Common myeloid progenitor, CD34-positive (primary cell): Measurements from ENCODE around the gene BNC2.

Experiments
- CTCF ChIA-PET: fragments of 350-600 bp; sonication (Branson Sonifier 250); formaldehyde crosslinking; loops from one replicate; lab custom pipeline; 2021; ENCODE audit warnings: antibody characterized with exemption; lab: Charles Lee
- POLR2A ChIA-PET: fragments of 350-600 bp; sonication (Branson Sonifier 250); formaldehyde crosslinking; loops from one replicate; lab custom pipeline; 2021; ENCODE audit warnings: antibody characterized with exemption; lab: Charles Lee
- DNase-seq, 3 donors: peaks; one replicate each; pipeline versions ENCODE4 v3.0.0 to v3.0.0-alpha.2; 2013
- H3K27ac ChIP-seq, 2 experiments: 1 replicate in 1 of 2; 2 replicates in 1 of 2; pipeline ENCODE4 v1.7.0; 2013; ENCODE audit warnings: inconsistent platforms in 2 of 2, low read length in 2 of 2, mild to moderate bottlenecking in 2 of 2, low read depth in 1 of 2, moderate library complexity in 1 of 2; ENCODE audit not compliant: severe bottlenecking in 2 of 2, insufficient read depth in 1 of 2, poor library complexity in 1 of 2
- H3K27me3 ChIP-seq, 5 experiments: replicated peaks in 2 of 5; 1 replicate in 3 of 5; 2 replicates in 2 of 5; pipeline versions ENCODE4 v1.6.1 to v1.7.0; 2013; ENCODE audit warnings: low read length in 4 of 5, mild to moderate bottlenecking in 2 of 5, moderate library complexity in 2 of 5, inconsistent platforms in 1 of 5; ENCODE audit not compliant: insufficient read depth in 5 of 5, control insufficient read depth in 4 of 5
- H3K36me3 ChIP-seq, 4 experiments: 1 replicate in 2 of 4; 2 replicates in 2 of 4; pipeline versions ENCODE4 v1.6.1 to v1.7.0; 2013; ENCODE audit warnings: low read length in 3 of 4, control low read depth in 1 of 4, mild to moderate bottlenecking in 1 of 4; ENCODE audit not compliant: control insufficient read depth in 4 of 4, insufficient read depth in 4 of 4
- H3K4me1 ChIP-seq, 4 experiments: 1 replicate in 3 of 4; 2 replicates in 1 of 4; pipeline versions ENCODE4 v1.6.1 to v1.7.1; 2013; ENCODE audit warnings: low read length in 3 of 4, mild to moderate bottlenecking in 3 of 4, control low read depth in 1 of 4, inconsistent platforms in 1 of 4, moderate library complexity in 1 of 4; ENCODE audit not compliant: control insufficient read depth in 4 of 4, insufficient read depth in 4 of 4; ENCODE audit errors: control extremely low read depth in 1 of 4
- H3K4me3 ChIP-seq, 7 experiments: 1 replicate in 4 of 7; 2 replicates in 3 of 7; pipeline versions ENCODE4 v1.5.1 to v1.7.0; 2013; ENCODE audit warnings: mild to moderate bottlenecking in 7 of 7, low read length in 6 of 7, moderate library complexity in 6 of 7, inconsistent platforms in 2 of 7, low read depth in 2 of 7, control low read depth in 1 of 7; ENCODE audit not compliant: insufficient read depth in 4 of 7, control insufficient read depth in 1 of 7; ENCODE audit errors: extremely low read depth in 1 of 7
- H3K9me3 ChIP-seq, 5 experiments: 1 replicate in 4 of 5; 2 replicates in 1 of 5; pipeline versions ENCODE4 v1.6.1 to v1.7.1; 2013; ENCODE audit warnings: low read length in 4 of 5, mild to moderate bottlenecking in 2 of 5, inconsistent platforms in 1 of 5, low read depth in 1 of 5, moderate library complexity in 1 of 5; ENCODE audit not compliant: control insufficient read depth in 4 of 5, insufficient read depth in 2 of 5; ENCODE audit errors: control extremely low read depth in 1 of 5
- WGBS: methylation state at CpG from one replicate; pipeline ENCODE4 v1.1.5; 2013; ENCODE audit not compliant: insufficient coverage; 5-methylcytosine and 5-hydroxymethylcytosine counted together

The BNC2 gene

DNA sequence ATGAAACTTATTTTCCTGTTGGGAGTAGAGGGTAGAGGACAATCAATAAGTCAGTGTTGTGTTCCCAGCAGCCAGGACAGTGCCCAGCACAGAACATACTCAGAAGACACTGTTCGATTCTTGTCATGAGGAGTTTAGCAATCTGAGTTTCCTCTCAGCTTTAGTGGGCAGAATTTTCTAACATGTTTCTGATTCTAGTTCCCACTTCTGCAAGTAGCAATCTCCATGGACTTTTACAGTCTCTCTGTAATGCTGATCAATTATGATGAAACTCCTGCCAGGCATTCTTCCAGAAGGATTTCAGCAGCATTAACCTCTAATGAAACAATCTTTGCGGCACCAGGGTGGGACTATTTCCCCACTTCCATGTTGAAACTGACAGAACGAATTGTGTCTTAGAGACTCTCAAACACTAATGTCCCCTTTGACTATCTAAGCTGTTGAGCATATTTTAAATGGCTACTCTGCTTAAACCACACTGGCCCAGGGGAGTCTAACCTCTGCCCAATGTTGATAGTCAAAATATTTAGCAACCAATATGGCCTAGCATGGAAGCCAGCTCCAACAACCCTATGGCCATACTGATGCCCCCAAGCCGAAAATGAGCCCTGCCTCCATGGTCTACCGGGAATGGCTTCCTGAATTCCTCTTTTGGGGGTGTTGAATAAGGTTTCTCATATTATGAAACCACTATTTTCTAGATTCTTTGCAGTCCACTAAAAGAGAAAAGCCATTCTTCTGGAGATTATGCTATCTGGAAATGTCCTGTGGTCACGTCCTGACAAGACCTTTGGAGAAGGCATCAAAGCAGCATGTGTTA lies 484.3 kb downstream of the BNC2 start:
- DNase-seq, result no peak
- ChIA-PET CTCF (no interaction called here), POLR2A (no interaction called here)
- 96% methylated on average over 5 of the region's 6 CpGs for WGBS
- Histone ChIP-seq H3K36me3 (no peaks in the 10 kb centered on the region), H3K9me3 (peaks cover 0 to 4% (median 0%) of the 10 kb centered on the region in 5 experiments), H3K4me3 (no peak overlapping the region), H3K27ac (no peak overlapping the region), H3K4me1 (no peaks in the 10 kb centered on the region), H3K27me3 (no peaks in the 10 kb centered on the region)

DNA sequence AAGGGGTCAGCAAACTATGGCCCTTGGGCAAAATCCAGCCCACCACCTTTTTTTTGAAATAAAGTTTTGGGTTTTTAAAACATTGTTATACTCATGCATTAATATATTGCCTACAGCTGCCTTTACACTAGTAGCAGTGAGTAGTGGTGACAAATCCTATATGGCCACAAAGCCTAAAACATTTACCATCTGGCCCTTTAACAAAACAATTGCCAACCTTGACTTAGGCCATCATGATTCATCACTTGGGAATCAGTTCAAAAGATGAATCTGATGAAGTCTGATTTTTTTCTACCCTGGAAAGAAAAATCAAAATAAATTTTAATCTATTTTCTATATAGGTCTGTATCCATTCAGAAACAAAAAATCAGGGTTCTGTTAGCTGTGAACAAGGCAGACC lies 484.9 kb downstream of the BNC2 start:
- H3K4me1 ChIP-seq, result no peaks in the 10 kb centered on the region
- peaks cover 0 to 4% (median 0%) of the 10 kb centered on the region in 5 experiments for H3K9me3 ChIP-seq
- POLR2A ChIA-PET, result no interaction called here
- no peak overlapping the region for H3K27ac ChIP-seq
- H3K27me3 ChIP-seq, result no peaks in the 10 kb centered on the region
- CTCF ChIA-PET, result no interaction called here
- no peaks in the 10 kb centered on the region for H3K36me3 ChIP-seq
- DNase-seq, result no peak
- no peak overlapping the region for H3K4me3 ChIP-seq

DNA sequence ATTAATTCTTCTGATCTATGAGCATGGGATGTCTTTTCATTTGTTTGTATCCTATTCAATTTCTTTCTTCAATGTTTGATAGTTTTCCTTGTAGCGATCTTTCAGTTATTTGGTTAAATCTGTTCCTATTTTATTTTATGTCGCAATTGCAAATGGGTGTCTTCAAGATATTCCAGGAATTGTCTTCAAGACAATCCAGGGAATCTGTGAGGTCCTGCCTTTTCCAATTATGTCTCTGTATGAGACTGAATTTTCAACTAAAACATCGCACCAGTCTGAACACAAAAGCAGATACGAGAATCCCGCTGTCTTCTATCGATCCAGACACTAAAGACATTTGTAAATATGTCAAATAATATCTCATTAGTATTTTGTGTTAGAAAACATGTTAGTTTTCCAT lies 485.5 kb downstream of the BNC2 start:
- CTCF ChIA-PET, result no interaction called here
- H3K4me1 ChIP-seq, result no peaks in the 10 kb centered on the region
- H3K27ac ChIP-seq, result no peak overlapping the region
- no CpG with 5 or more reads among the region's 6 CpGs for WGBS
- H3K27me3 ChIP-seq, result no peaks in the 10 kb centered on the region
- no peak overlapping the region for H3K4me3 ChIP-seq
- no peaks in the 10 kb centered on the region for H3K36me3 ChIP-seq
- POLR2A ChIA-PET, result no interaction called here
- H3K9me3 ChIP-seq, result peaks cover 0 to 4% (median 0%) of the 10 kb centered on the region in 5 experiments
- no peak for DNase-seq

DNA sequence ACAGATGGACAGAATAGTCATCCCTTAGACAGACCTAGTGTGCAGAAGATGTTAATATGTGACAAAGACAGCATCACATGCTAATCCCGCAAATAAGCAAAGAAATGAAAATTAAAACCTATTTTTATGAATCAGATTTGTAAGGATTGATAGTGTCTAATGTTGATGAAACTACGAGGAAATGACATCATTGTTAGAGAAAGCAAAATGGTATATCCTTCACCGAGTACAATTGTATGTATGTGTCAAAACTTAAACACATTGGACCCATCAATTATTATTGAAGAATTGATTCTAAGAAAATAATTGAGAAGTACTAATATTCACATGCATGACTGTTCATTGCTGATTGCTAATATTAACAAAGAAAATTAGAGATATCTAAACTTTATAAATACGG lies 493.2 kb downstream of the BNC2 start:
- ChIA-PET CTCF (no interaction called here), POLR2A (no interaction called here)
- H3K9me3 ChIP-seq, result no peaks in the 10 kb centered on the region
- H3K4me3 ChIP-seq, result no peak overlapping the region
- no peak overlapping the region for H3K27ac ChIP-seq
- WGBS, result no CpG with 5 or more reads among the region's 4 CpGs
- no peaks in the 10 kb centered on the region for H3K4me1 ChIP-seq
- no peak for DNase-seq
- H3K27me3 ChIP-seq, result no peaks in the 10 kb centered on the region
- no peaks in the 10 kb centered on the region for H3K36me3 ChIP-seq

DNA sequence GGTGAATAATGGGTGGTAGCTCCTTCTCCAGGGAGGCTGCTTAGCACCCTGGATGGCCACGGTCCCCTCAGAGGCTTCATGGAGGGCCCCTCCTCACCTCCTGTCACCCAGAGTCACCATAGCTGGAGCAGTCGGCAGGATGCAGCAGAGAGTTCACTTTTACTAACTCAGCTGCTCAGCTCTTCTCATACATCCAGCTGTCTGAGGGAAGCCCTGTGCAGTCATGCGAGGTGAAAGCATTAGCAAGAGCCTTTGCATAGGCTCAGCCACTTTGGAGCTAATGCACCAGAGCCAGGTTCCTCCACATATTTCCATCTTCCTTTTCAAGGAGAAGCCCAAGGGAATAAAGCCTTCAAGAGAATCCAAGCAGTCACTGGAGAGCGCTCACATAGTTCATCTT lies 499.2 kb downstream of the BNC2 start:
- Histone ChIP-seq H3K27me3 (no peaks in the 10 kb centered on the region), H3K4me1 (no peaks in the 10 kb centered on the region), H3K9me3 (no peaks in the 10 kb centered on the region), H3K4me3 (no peak overlapping the region), H3K36me3 (no peaks in the 10 kb centered on the region), H3K27ac (no peak overlapping the region)
- CTCF ChIA-PET, result no interaction called here
- DNase-seq, result no peak
- WGBS, result 96% methylated on average over 3 of the region's 4 CpGs
- POLR2A ChIA-PET, result no interaction called here

DNA sequence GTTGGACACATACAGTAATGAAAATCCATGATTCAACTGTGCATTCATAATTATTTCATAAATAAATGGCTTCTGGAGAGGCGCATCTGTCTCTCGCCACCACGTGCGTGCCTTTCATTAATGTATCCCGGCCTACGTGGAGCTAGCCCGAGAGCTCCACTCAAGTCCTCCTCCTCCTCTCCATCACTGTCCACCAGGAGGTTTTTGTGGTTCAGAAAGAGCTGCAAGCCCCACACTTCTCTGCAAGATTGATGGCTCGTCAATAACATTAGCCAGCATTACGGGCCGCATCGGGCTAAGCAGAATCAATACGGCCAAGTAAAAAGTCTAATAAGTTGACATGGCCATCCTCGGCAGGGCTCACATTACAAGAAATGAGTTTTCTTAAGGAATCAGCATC lies 499.8 kb downstream of the BNC2 start:
- Histone ChIP-seq H3K27me3 (no peaks in the 10 kb centered on the region), H3K4me3 (no peak overlapping the region), H3K4me1 (no peaks in the 10 kb centered on the region), H3K9me3 (no peaks in the 10 kb centered on the region), H3K36me3 (no peaks in the 10 kb centered on the region), H3K27ac (no peak overlapping the region)
- over 99% methylated on average over 13 of the region's 13 CpGs for WGBS
- no peak for DNase-seq
- ChIA-PET POLR2A (no interaction called here), CTCF (no interaction called here)

DNA sequence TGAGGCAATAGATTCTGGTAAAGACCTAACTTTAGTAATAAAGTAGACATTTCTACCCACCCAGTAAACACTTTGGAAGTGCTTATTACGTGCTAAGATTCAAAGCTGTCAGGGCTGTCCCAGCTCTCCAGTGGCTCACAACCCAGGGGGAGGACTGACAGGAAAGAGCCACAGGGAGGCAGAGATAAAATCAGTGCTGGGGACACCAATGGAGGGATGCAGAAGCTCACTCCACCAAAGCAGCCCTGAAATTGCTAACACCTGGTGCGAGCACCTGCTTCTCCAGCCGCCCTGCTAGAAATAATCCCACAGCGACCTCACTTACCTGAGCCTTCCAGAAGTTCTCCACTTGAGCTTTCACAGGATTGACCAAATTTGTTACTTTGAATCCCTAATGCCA lies 501.0 kb downstream of the BNC2 start:
- Histone ChIP-seq H3K9me3 (peaks cover 0 to 2% (median 0%) of the 10 kb centered on the region in 5 experiments), H3K27me3 (no peaks in the 10 kb centered on the region), H3K4me1 (no peaks in the 10 kb centered on the region), H3K27ac (no peak overlapping the region), H3K36me3 (no peaks in the 10 kb centered on the region), H3K4me3 (no peak overlapping the region)
- 100% methylated on average over 3 of the region's 4 CpGs for WGBS
- POLR2A ChIA-PET, result no interaction called here
- CTCF ChIA-PET, result no interaction called here
- no peak for DNase-seq
